ENCODE data around the gene KRTAP5-7.

GRCh38 chr11:71558996-71559395 is 31.9 kb downstream of the KRTAP5-7 start:
- no peak for TF ChIP-seq CTCF (IDR thresholded peaks at IDR 0.05; ENCODE audit: low read length)
- TF ChIP-seq EZH2 (IDR thresholded peaks at IDR 0.05; ENCODE audit: borderline replicate concordance, low read length): no peak

Measured in OCI-LY1 (cell line).